IPS DF 4.7 (cell line): ENCODE measurements around the gene CCDC85C.
A peak's percentile ranks its signal among the peaks of the same experiment; 100 is the strongest.

Source experiments
- DNase-seq: peaks from one replicate; pipeline ENCODE4 v3.0.0-alpha.2; 2013; ENCODE audit warnings: low spot score; ENCODE audit errors: extremely low read depth

CCDC85C gene

GRCh38 chr14:99573000-99573330 lies 31.0 kb downstream of the CCDC85C start:
- no peak for DNase-seq

DNA sequence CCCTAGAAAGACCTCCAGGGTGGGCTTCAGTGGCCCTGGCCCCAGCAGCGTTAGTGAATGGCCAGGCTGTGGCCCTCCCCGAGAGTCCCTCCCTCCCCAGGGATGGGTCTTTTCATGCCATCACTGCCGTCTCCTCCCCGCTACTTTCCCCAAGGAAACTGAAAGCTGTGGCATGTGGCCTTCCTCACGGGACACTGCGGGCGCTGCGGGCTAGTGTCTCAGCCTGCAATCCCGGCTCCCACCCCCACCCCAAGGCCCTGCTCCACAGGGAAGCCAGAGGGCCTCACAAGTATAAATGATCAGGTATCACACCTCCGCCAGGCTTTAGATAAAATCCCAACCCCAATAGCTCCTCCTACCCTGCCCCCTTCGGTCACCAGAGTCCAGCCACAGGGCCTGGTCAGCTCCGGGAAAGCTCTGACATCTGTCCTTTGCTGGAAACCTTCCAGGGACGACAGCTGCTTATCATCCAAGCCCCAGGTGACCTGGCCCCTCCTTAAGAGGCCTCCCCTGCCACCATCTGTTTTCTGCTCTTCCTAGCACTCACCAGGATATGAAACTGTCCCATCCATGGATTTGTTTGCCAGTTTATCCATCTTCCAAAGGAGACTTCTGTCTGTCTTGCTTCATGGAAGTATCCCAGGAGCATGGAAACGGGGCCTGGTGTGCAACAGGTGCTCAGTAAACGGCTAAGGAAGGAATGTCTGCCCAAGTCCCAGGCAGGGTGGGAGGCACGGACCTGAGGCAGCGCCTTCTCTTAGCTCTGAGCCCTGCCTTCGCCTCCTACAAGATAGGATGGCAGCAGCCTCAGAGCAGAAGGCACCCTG lies 31.6 kb downstream of the CCDC85C start:
- DNase-seq = no peak

- DNase-seq = no peak
These were observed 32.6 kb downstream of the CCDC85C start for GRCh38 chr14:99571303-99571986.

DNA sequence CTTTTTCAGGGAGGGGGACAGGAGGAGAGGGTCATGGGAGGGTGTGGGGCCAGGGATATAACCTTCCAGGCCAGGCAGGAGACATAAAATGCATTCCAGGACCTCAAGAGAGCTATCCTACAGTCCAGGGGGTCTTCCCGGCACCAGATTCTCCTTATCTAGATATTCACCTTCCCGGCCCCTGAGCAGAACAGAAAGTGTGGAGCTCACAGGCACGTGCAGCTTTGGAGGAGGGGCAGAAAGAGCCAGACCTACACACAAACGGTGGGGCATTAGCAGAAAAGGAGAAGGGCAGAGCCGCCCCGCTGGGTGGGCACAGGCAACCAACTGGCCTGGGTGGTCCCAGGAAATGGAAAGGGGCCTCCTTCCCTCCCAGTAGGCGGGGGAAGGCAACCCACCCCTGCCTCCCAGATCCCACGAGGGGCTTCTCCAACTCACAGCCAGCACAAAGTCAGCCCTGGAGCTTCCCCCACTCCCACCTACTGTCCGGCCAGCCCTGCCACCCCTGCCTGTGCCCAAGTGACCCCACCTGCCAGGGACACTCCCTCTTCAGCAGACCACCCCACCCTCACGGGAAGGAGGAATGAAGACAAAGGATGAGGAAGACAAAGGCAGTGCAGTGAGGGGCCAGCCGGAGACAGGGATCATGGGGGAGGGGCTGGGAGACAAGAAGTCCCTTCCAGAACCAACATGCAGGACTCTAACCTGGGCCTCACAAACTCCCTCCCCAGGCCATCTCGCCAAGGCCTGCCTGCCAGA lies 33.3 kb downstream of the CCDC85C start:
- DNase-seq = no peak

- no peak for DNase-seq
These were observed 34.1 kb downstream of the CCDC85C start for GRCh38 chr14:99569725-99570543.

- no peak for DNase-seq
These were observed 35.1 kb downstream of the CCDC85C start for GRCh38 chr14:99568567-99569560.

DNA sequence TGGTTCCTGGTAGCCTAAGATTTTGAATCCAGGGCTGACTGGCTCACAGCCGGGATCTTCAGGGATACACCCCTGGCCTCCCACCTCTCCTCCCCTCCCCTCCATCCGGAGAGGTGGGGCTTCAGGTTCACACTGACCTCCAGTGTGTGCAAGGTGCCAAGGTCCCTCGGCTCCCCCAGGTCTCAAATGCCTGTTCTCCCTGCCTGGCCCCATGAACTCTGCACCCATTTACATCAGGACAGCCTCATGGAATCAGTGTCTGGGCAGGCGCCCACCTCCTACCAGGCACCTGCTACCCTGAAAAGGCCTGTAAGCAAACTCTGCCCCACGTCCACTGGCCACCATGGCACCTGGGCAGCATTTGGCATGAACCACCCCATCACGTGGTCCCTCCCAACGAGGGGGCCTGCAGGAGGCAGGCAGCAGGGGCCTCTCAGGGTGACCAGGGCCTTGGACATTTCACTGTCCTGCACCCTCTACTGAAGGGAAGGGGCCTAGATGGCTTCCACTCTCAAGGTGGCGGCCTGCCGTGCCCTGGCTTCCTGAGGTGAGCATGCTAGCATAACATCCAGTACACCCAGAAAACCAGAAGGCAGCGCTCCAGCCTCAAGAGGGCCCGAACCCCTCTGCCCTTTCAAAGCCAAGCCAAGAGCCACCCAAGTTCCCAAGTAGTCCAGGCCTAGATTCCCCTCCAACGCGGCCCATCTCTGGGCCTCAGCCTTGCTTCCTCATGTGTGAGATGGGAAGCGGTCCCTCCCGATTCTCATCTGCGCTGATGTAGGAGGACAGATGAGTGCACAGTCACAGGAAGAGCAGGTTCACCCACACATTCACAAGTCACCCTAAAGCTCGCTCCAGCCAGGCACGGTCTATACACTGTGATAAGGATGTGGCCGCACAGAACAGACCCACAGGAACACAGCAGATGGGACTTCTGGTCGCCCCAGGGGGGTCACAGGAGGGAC lies 37.3 kb downstream of the CCDC85C start:
- no peak for DNase-seq

GRCh38 chr14:99566009-99566389 lies 38.0 kb downstream of the CCDC85C start:
- DNase-seq = no peak

DNA sequence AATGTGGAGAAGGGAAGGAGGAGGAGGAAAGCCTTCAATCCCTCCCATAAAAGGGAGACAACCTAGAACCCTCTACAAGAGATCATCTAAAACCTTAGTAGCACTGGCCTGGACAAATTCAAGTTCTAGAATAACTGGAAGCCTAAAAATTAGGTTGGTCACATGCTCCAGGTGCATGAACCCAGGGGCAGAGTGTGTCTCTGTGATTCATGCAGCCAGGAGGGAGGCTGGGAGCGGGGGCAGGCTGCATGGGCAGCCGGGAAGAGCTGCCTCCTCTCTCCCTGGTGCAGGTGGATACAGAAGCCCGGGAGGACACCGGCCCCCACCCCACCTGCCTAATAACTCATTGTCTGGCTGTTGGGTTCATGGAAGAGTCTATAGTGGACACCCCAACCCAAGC lies 38.6 kb downstream of the CCDC85C start:
- no peak for DNase-seq

DNA sequence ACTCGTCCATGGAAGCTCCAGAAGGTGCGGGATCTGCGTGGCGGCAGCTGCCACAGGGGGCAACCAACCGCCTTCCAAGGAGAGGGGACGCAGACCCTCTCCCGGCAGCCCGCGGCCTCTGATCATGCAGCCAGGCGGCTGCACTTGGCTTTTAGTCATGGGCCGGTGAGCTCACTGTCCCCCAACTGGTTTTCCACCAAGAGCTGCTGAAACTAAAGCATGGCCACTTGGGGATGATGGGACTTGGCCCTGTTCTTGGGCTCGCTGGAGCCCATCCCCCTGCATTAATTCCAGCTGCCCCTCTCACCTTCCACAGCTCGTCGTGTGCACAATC lies 39.1 kb downstream of the CCDC85C start:
- no peak for DNase-seq

GRCh38 chr14:99564256-99564925 lies 39.6 kb downstream of the CCDC85C start:
- DNase-seq = no peak

DNA sequence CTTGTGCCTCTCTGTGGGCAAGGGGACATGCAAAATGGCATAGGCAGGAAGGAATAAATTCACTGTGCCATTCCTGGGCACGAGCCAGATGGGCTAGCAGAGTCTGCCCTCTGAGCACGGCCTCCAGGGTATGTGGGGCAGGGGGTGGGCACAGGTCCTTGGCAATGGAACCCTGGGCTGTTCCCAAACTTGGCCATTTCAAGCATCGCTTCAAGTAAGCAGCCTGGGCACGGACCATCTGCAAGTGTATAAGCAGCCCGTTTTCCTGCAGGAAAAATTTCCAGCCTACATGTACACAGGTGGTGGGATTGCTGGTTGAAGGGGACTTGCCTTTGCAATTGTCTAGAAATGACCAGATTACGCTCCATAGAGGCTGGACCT lies 40.3 kb downstream of the CCDC85C start:
- DNase-seq = no peak

DNA sequence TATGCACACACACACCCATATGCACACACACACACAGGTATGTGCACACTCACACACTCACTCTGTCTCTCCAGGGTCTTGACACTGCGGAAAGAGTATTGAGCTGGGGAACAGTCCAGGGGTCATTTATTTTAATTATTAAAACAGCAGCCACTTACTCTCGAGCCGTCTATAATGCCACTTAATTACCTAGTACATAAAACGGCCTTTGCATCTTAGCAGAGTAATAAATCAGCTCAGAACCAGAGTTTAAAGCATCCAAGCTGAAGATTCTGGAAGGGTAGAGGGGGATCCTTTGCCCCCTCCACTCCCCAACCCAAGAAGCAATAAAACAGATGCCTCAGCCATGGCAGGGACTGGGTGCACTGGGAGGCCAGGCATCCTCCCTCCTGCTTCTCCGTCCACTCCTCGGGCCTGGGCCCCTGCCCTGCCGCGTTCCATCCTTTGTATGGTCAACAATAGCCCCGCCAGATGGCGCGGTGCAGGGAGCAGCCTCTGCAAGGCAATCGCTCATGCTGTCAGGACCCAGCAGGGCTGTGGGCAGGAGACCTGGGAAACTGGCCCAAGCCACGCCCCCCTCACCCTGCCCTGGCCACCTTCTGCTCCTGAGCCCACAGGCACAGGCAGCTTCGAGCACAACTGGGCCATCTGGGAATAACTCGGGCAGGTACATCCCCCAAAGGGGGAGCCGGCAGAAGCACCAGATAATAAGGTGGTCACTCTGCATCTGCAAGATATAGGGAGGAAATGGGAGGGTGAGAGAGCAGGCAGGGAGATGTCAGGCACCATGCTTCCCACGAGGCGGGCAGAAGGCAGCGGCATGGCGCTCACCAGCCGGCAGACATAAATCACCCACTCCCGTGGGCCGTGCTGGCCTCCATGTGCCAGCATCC lies 40.9 kb downstream of the CCDC85C start:
- DNase-seq = peak; percentile 66

- DNase-seq = no peak
These were observed 42.1 kb downstream of the CCDC85C start for GRCh38 chr14:99561864-99562263.

- DNase-seq = no peak
These were observed 42.9 kb downstream of the CCDC85C start for GRCh38 chr14:99560922-99561683.

DNA sequence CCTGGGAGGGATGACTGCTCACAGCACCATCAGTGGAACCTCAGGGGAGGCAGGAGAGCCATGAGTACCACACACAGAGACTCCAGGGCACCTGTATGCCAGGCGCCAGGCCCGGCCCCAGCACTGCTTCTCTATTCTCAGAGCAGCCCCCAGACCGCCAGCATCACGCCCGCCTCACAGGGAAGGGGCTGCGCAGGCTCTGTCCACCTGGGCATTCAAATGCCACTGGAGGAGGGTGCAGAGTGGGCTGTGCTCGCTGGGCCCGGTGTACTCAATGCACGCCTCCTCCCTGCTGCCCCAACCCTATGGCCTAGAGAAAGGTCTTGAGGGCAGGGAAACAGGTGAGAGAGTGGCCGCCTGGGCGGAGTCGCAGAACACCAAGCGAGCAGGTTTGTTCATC lies 43.6 kb downstream of the CCDC85C start:
- no peak for DNase-seq
